CD4-positive, alpha-beta T cell treated with Interleukin-4 for 4 hours (primary cell): ENCODE data around the gene PCBP4.

Experiments
- DNase-seq: peaks from one replicate; pipeline ENCODE4 v3.0.0-alpha.2; 2020

Gene PCBP4

DNA sequence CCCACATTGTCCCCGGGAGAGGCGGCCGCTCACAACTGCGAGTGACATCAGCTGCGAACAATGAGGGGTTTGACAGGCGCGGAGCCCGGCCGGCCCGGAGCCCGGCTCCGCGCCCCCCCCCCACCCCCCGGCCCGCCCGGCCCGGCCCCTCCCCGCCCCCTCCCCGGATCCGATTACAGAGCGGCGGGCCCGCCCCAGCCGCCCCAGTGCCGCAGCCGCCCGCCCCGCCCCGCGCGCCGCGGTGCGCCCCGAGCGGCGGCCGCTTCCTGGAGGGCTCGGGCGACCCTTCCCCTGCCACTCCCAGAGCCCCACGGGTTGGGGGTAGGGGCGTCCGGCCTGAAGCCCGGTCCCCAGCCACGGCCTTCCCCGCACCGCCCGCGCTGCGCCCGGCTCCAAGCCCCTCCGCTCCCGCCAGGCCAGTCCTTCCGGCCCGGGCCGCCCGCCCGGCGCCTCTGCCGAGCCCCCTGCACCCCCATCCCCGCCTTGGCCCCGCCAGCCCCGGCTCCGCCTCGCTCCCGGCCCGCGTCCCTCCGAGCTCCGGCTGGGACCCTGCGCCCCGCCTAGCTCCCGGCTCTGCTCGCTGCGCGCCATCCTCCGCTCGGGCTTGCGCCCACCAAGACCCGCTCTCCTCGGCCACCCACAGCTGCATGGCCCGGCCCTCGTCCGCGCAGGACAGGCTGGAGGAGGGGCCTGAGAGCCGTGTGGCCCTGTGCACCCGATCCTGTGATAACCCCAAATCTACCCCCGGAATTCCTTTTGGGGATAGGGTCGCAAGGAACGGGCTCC, at the start of gene PCBP4:
Gene PCBP4, minus strand, starts transcription at position 71 of the 786 bp plus-strand sequence. CDS start 6,214 bp downstream, outside the sequence.
- DNase-seq: peak; percentile 26

DNA sequence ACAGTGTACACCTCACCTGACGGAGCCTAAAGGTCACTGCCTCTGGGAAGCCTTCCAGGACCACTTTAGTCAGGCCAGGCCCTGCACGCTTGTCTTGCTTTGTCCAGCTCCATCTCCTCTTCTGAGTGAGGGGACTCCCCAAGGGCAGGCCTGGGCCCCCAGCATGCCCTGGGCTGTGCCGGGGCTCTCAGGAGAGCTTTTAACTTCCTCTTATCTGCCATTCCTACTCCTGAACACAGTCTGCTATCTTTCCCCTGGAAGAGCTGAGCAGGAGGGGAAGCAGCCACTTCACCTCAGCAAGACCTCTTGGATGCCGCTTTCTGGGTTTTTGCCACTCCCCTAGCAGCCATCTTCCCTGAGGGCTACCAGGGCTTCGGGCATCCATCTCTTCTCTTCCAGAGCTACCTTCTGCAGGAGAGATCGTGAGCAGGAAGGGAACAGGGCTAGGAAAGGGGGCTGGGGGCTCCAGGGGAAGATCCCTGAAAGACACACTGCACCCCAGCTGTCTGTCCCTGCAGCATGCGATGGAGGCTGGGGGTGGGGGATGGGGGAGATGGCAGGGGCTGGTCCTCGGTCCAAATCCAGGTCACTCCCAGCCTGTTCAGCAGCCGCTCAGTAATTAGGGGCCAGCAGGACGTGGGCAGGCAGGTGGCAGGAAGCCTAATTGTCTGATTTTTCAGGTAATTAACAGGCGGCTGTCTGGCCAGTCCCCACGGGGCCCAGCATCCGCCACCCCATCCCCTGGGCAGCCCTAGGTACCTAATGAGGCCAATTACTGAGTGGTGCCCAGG, 48.4 kb upstream of the PCBP4 start:
- DNase-seq: no peak

DNA sequence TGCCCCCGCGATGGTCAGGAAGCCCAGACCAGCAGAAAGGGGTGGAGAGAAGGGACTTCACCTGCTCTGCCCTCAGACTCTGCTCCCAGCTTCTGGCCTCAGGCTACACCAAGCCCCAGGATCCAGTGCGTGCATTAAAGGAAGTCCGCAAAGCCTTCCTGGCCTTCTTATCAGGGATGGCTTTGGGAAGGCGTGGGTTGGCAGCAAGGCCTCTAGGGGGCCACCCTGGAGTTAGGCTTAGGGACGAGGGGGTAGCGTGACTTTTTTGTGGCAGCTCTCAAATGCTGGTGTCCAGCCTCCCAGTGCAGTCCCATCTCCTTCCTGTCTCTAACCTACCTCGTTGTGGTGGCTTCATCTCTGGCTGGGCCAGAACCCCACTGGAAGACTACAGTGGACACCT, 47.4 kb upstream of the PCBP4 start:
- no peak for DNase-seq

DNA sequence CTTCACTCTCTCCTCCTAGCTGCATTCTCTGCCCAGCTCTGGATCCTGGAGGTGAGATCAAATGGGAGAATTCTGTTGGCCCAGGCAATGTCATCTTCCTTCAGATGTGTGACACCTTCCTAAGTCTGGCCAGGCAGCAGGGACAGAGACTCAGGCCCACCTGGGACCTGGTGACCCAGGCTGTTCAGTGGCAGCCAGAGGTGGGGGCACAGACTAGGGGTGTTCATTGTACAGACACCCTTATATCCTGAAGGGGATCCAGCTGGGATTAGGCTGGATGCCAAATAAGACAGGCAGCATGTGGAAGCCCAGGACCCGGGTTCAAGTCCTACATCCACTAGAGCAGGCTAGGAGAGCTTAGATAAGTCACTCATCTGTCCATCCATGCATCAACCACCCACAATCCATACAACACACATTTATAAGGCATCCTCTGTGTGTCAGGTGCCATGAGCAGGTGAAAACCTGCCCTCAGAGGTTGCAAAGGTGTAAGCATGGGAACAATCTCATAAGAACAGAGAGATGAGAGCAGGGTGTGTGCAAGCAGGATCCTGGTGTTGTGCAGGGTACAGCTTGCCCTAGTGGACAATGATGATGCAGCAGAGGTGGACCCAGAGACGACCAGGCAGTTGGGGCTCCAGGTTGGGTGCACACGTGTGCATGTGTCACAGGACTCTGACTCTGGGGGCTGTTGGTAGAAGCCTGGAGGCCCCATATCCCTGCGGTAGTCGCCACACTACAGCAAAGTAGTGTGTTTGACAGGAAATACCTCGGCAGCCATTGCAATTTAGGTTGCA, 46.7 kb upstream of the PCBP4 start:
- no peak for DNase-seq

DNA sequence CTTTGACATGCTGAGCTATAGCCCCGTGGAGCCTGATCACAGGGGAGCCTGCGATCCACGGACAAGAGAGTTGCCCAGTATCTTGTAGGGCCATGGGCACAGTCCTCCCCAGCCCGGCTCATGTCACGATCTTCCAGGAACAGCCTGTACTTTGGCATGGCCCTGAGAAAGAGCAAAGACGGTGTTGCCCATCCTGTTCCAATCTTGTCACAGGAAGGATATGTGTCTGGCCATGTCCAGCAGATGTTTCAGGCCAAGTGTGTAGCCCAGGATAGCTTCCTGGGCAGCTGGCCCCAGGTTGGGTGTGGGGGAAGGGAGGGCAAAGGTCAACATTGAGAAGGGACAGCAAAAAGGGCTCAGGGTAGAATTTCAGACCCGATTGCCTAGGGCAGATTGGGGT, 45.4 kb upstream of the PCBP4 start:
- no peak for DNase-seq

DNA sequence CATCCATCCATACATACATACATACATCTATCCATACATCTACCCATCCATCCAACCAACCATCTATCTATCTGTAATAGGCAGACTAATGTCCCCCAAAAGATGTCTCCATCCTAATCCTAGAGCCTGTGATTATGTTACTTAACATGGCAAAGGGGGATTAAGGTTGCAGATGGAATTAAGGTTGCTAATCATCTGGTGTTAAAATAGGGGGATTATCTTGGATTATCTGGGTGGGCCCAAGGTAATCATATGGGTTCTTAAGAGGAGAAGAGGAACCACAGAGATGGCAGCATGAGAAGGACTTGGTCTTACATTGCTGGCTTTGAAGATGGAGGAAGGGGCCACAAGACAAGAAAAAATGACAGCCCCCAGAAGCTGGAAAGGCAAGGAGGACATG, 43.2 kb upstream of the PCBP4 start:
- DNase-seq: no peak

DNA sequence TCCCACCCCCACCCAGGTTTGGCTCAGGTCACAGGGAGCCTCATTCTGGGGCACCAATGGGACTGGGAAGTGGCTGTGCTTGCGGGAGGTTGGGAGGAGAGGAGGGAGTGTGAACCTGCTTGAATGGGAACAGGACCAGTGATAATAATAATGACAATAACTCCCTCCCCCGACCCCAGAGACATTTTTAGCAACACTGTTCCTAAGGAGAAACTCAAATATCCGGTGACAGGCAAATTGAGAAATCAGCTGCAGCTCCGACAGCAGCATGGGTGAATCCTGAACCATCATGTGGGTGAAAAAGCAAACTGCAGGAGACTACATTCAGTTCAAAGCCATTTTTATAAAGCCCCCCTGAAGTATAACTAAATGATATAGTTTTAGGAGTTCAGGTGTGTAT, 40.0 kb upstream of the PCBP4 start:
- DNase-seq: no peak

DNA sequence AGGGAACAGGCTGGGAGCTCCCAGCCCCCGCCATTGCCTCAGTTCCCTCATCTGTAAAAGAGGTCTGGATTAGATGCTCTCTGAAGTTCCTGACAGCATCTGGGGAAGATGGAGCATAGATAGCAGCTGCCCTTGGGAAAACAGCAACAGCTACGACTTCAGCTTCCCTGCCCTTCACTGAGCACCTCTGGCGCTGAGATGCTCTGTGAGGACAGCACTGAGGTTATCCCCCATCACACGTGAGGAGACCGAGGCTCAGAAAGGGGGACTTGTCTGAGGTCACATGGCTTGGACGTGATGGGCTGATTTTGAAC, 39.5 kb upstream of the PCBP4 start:
- no peak for DNase-seq

DNA sequence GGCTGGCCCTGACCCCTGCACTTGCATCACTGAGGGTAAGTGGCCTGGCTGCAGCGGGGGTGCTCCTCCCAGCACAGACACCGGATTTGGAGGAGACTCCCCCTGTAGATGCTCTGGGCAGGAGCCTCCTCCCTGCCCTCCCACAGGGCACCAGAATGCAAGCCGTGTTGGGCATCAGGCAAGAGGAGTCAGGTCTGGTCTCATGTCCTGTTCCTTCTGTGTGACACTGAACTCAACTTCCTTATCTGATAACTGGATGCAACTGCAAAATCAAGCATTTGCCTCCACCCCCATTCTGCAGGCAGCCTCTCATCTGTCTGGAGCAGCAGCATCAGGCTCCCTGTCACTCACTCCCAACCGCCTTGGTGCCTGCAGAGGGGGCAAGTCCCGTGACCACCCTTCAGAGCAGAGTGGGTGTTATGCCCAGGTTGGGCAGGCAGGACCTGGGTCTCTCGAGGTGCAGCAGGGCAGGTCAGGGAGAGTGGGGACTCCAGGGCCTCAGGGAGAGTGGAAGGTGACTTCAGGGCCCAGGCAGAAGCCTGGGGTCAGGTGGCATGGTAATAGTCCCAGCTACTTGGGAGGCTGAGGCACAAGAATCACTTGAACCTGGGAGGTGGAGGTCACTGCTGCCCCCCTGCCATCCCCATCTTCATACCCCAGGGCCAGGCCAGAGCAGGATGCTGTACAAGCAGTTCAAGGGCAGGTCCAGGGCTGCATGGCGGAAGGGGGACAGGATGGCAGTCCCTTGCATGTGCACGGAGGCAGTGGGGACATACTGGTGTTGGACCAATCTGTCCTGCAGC, 39.0 kb upstream of the PCBP4 start:
- DNase-seq: no peak

DNA sequence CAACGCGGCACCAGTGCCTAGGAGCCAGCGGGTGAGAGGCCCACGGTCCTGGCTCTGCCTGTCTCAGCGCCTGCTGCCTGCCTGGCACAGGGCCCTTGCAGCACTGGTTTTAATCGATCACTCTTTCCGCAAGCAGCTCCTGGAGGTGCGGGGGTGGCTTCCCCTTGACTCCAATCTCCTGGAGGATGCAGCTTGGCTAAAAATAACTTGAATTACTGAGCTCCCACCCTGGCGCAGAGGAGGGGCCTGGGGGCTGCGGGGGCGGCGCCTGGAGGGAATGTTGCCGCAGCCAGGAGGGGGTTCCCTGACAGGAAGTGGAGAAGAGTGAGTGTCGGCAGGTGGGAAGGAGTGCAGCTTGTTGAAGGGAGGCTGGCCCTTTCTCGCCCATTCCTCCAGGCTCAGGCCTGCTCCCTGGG, 38.3 kb upstream of the PCBP4 start:
- no peak for DNase-seq

DNA sequence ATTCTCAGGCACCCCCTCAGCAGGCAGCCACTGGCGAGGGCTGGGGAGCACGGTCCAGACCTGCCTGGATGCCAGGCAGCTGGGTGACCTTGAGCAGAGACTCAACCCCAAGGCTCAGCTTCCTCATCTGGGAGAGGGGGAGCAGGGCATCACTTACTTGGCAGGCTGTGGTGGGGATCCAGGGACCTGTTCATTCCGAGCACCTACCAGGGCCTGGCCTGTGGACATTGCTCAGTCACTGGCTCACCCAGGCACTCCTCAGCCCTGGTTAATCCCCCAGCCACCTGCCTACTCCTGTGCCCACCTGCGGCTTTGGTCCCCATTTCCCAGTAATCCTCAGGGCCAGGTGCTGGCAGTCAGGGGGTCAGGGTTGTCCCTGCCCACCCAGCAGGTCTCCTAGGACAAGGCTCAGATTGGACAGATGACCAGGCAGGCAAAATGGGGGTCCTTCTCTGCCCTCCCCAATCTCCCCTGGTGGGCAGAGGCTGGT, 37.7 kb upstream of the PCBP4 start:
- no peak for DNase-seq

DNA sequence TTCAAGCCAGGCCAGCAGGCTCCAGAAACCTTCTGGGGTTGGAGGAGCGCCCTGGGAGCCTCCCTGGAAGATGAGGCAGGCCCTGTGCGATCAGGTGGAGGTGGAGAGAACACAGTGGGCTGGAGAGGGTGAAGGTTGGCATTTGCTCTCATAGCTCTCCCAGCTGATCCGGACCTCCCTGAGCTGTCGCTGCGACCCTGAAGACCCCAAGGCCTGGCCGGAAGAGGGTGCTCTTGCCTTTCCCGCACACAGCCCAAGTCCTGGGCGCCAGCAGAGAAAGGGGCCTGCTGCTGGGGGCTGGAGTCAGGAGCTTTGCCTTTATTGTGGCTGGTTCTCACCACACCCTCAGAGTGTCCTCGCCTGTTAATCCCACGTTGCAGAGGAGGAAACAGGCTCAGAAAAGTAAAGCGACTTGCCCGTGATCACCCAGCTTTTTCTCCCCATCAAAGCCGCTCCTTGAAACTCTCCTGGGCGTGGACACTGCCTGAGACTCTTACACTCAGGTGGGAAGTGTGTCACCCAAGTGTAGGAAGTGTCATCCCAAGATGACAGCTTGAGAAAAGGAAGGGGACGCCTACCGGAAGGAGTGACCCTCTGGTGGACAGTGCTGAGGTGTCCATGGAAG, 37.0 kb upstream of the PCBP4 start:
- DNase-seq: no peak

DNA sequence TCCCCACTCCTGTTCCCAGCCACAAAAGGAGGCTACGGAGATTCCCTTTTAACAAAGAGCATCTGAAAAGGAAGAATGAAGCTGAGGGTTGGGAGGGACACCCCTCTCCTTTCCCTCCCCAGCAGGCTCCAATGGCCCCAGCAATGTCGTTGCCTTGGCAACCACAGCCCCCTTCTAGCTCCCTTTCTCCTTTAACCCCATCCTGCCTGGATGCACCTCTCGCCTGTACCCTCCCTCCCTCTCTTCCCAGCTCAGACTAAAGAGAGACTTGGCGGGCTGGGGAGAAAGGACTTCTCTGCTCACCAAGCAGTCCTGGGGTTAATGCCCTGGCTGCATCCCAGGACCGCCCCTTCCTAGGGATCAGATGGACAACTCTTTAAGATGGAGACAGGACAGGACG, 35.5 kb upstream of the PCBP4 start:
- no peak for DNase-seq

DNA sequence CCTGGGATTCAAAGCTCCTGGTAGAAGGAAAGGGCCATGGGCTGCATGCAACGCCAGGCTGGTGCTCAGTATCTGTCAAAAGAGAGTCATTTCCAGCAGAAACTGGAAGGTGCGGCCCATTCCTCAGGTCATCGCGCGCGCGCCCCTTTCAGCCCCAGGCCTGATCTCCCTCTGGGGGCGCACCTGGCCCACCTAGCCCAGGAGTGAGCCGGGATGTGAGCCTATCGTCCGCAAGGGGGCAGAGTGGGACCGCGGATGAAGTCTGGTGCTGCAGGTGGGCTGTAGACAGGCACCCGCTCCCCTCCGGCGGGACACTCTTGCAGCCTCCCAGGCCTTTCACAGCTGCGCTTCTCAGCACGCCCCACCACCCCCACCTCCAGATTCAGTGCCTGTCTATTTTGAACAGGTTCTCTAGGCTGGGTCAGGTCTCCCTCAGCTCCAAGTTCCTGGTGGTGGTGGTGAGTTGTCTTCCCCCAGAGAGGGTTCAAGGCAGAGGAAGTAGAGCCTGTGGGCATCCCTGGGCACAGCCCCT, 34.3 kb upstream of the PCBP4 start:
- DNase-seq: peak; percentile 78

DNA sequence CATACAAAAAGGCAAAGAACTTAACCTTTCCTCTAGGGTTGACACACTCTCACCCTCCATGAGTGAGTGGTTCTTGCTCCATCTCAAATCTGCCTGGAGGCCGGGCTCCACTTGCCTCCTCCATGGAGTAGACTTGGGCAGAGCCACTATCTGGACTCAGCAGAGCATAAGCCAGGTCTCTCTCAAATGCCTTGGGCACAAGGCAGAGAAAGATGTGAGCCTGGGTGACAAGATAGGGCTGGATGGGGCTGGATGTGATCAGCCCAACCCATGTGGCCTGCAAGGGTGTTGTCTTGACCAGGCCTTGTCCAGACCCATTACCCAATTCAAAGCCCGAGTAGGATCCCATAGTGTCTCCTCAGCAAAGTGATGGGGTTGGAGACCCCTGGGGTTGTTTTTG, 32.6 kb upstream of the PCBP4 start:
- no peak for DNase-seq

DNA sequence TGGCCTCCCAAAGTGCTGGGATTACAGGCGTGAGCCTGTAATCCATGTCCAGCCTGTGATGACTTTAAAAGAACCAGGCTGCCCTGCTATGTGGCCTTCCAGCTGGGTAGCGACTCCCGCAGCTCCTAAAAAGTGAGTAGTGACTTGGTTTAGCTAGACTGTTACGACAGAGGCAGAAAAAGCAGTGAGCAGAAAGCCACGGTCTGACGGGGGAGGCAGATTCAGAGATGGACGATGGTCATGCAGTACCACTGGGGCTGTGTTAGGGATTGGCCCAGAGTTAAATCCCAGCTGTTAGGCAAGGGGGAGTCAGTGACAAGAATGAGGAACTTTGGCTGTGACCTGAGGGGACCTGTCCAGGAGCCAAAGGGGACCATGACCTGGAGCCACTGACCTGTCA, 31.5 kb upstream of the PCBP4 start:
- DNase-seq: no peak

DNA sequence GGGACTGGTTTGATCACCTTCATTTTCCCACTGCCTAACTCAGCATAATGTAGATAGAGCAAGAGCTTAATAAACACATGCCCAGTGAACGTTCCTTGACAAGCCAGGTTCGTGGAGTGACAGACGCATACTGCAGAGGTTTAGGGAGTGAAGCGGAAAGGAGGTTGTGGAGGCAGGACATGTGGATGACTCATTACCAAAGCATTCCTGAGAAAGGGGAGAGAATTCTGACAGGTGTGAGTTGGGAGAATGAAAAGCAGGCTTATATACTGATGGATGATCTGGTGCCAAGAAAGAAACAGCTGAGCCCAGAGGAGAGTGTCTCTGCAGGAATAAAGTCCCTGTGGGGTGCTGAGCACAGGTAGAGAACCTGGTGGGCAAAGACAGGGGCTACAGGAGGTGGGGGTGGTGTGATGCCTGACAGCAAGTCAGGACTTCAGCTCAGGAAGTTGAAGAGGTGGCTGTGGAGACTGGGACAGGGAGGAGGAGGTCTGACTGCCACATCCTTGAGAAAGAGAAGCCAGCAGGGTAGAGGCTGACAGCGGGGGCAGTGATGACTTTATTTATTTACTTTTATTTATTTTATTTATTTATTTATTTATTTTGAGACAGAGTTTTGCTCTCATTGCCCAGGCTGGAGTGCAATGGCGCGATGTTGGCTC, 30.8 kb upstream of the PCBP4 start:
- DNase-seq: no peak

DNA sequence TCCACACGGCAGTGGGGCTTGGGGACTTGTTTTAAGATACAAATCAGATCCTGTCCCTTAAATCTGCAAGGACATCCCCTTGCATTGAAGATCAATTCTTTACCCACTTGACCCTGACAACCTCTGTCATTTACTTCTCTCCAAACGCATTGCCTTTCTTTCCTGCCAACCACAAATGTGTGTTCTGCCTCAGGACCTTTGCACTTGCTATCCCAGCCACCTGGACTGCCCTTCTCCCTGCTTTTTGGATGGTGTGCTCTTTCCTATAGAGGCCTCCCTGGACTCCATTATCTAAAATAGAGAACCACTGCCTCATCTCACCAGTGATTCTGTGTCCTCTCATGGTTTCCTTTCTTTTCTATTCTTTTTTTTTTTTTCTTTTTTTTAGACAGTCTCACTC, 29.9 kb upstream of the PCBP4 start:
- DNase-seq: no peak

DNA sequence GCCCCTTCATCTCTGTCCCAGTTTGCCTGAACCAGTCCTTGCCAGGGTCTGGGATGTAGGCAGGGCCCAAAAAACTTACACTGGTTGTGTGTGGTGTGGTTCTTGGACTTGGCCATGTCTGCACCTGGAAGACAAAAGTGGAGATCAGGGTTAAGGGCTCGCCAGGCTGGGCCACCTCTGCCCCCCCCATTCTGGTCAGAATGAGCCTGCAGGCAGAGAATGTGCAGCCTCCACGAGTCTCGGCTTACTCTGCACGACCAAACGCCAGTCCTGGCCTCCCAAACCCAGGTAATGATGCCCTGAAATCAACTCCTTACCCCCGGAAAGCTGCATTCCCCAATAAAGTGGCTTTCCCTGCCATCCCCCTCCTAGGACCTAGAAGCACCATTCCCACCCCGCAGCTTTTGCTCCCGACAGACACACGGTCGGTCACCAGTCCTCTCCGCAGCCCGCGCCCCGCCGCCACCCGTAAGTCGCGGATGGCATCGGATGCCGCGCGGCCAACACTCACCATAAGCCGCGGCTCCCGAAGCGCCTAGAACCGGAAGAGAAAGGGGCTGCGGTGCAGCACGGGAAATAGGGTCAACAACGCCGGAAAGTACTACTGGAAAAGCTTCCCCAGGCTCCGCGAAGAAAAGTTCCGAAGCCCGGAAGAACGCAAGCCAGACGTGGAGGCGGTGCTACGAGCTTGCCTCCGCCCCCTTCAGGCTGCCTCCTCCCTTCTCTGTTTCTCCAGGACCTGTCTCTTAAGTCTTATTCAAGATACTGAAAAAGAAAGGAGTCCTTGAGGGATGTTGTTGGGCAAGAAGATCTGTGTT, 28.3 kb upstream of the PCBP4 start, which contains the start of gene RPL29:
Gene RPL29, minus strand, starts transcription at position 550 of the 818 bp plus-strand sequence. Its CDS starts 434 bp downstream, at position 116.
- peak; percentile 93 for DNase-seq

DNA sequence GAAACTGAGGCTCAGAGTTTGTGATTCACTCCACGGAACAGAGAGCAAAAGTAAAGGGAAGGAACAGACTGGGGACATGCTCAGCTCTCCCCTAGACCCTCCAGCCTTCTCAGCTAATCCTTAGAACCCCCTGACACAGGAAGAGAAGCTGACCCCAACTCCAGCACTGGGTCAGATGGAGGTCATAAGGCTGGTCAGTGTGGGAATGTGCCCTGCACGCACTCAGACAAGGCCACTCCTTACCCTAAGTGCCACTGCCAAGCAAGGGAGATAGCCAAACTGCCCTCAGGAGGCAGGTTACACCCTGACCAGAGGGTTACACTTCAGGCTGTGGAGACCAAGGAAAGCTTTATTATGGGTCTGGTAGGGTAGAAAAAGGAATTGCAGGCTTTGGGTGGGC, 27.3 kb upstream of the PCBP4 start:
- no peak for DNase-seq
